ENCODE results near the gene PRSS37.

- TF ChIP-seq, protein P1, sequence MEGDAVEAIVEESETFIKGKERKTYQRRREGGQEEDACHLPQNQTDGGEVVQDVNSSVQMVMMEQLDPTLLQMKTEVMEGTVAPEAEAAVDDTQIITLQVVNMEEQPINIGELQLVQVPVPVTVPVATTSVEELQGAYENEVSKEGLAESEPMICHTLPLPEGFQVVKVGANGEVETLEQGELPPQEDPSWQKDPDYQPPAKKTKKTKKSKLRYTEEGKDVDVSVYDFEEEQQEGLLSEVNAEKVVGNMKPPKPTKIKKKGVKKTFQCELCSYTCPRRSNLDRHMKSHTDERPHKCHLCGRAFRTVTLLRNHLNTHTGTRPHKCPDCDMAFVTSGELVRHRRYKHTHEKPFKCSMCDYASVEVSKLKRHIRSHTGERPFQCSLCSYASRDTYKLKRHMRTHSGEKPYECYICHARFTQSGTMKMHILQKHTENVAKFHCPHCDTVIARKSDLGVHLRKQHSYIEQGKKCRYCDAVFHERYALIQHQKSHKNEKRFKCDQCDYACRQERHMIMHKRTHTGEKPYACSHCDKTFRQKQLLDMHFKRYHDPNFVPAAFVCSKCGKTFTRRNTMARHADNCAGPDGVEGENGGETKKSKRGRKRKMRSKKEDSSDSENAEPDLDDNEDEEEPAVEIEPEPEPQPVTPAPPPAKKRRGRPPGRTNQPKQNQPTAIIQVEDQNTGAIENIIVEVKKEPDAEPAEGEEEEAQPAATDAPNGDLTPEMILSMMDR (IDR thresholded peaks at IDR 0.05; ENCODE audit: low read length): no peak
- TF ChIP-seq EZH2 (IDR thresholded peaks at IDR 0.05; ENCODE audit: borderline replicate concordance, low read length): no peak
Measured at GRCh38 chr7:141872931-141873330, 31.6 kb upstream of the PRSS37 start.

Measured in OCI-LY1 (cell line).